Endothelial cell of umbilical vein (primary cell): ENCODE data around the gene MDP1. TPM values are rescaled to one million over a fixed set of nuclear protein-coding genes. Genes with fewer than 3 reads are reported as not detected.

Source experiments
- BruUV-seq: library from RNA; stranded (reverse); fragments of 400-500 nt; replicated peaks from 2 replicates; lab custom pipeline; 2021; lab: Mats Ljungman, UMichigan
- CTCF ChIA-PET: fragments of 300-600, 350-600 bp; sonication (Branson Sonifier 250); formaldehyde crosslinking; loops from one replicate; lab custom pipeline; 2021; ENCODE audit warnings: antibody characterized with exemption, inconsistent platforms; lab: Charles Lee
- POLR2A ChIA-PET: fragments of 300-600, 350-600 bp; sonication (Branson Sonifier 250); formaldehyde crosslinking; loops from one replicate; lab custom pipeline; 2021; ENCODE audit warnings: antibody characterized with exemption, inconsistent platforms; lab: Charles Lee
- DNase-seq: peaks from one replicate; pipeline ENCODE4 v3.0.0-alpha.2; 2011; ENCODE audit warnings: low read depth, low spot score
- FAIRE-seq: peaks from 2 replicates; lab custom pipeline; 2011; peaks lifted over from hg19 to GRCh38; lab: Jason Lieb, UNC
- H2AFZ ChIP-seq: 2 replicates; pipeline ENCODE4 v1.6.0; 2012; ENCODE audit warnings: low read depth, low read length, control low read depth, inconsistent platforms
- H3K27ac ChIP-seq: 2 replicates; pipeline ENCODE4 v1.5.1; 2011; ENCODE audit warnings: low read depth, mild to moderate bottlenecking, control low read depth, low read length, moderate library complexity; ENCODE audit not compliant: insufficient read depth
- H3K27me3 ChIP-seq, 2 experiments: 2 replicates each; pipeline versions ENCODE4 v1.6.0 to v1.6.1; 2011; ENCODE audit warnings: low read length in 2 of 2, mixed read lengths in 1 of 2; ENCODE audit not compliant: control insufficient read depth in 2 of 2, insufficient read depth in 2 of 2
- H3K36me3 ChIP-seq, 2 experiments: 2 replicates in 1 of 2; 3 replicates in 1 of 2; pipeline ENCODE4 v1.5.1; 2011; ENCODE audit warnings: low read length in 2 of 2, mild to moderate bottlenecking in 1 of 2, moderate library complexity in 1 of 2; ENCODE audit not compliant: control insufficient read depth in 2 of 2, insufficient read depth in 2 of 2; ENCODE audit errors: extremely low read depth in 1 of 2
- H3K4me1 ChIP-seq: 3 replicates; pipeline ENCODE4 v1.5.1; 2011; ENCODE audit warnings: mild to moderate bottlenecking, low read length; ENCODE audit not compliant: control insufficient read depth, insufficient read depth; ENCODE audit errors: extremely low read depth
- H3K4me2 ChIP-seq: 2 replicates; pipeline ENCODE4 v1.6.1; 2011; ENCODE audit warnings: low read length, control low read depth, mixed read lengths; ENCODE audit not compliant: insufficient read depth
- H3K4me3 ChIP-seq, 3 experiments: fragments of 200-600 bp in 1 of 3; sonication (generic), shearing (Covaris generic) in 1 of 3; replicated peaks in 1 of 3; 2 replicates each; pipeline ENCODE4 v1.5.1; 2011 to 2016; ENCODE audit warnings: control low read depth in 3 of 3, low read length in 3 of 3, mild to moderate bottlenecking in 2 of 3, inconsistent platforms in 1 of 3, low read depth in 1 of 3, moderate library complexity in 1 of 3; ENCODE audit not compliant: insufficient read depth in 1 of 3
- H3K79me2 ChIP-seq: 2 replicates; pipeline ENCODE4 v1.6.0; 2012; ENCODE audit warnings: low read length, inconsistent platforms; ENCODE audit not compliant: control insufficient read depth, insufficient read depth
- H3K9ac ChIP-seq: replicated peaks from 2 replicates; pipeline ENCODE3; 2011; ENCODE audit warnings: low read length, control low read depth; ENCODE audit not compliant: insufficient read depth; ENCODE audit errors: extremely low read depth
- H3K9me1 ChIP-seq: replicated peaks from 3 replicates; pipeline ENCODE4 v1.6.0; 2011; ENCODE audit warnings: mild to moderate bottlenecking, low read length; ENCODE audit not compliant: control insufficient read depth, insufficient read depth; ENCODE audit errors: extremely low read depth
- H3K9me3 ChIP-seq: replicated peaks from 2 replicates; pipeline ENCODE4 v1.5.1; 2012; ENCODE audit warnings: low read length, inconsistent platforms; ENCODE audit not compliant: control insufficient read depth, insufficient read depth
- H4K20me1 ChIP-seq: replicated peaks from 2 replicates; pipeline ENCODE3; 2011; ENCODE audit warnings: mild to moderate bottlenecking, low read length; ENCODE audit not compliant: control insufficient read depth, insufficient read depth; ENCODE audit errors: extremely low read depth
- CTCF ChIP-seq, 2 donors: IDR thresholded peaks; 1 replicate in 1 of 2; 2 replicates in 1 of 2; pipeline ENCODE4 v1.5.1; 2011; ENCODE audit warnings: low read length in 2 of 2, mild to moderate bottlenecking in 2 of 2, moderate library complexity in 2 of 2, control low read depth in 1 of 2, inconsistent platforms in 1 of 2, low read depth in 1 of 2; ENCODE audit not compliant: insufficient read depth in 1 of 2; ENCODE audit errors: extremely low read depth in 1 of 2
- EZH2 ChIP-seq: IDR thresholded peaks from 2 replicates; pipeline ENCODE4 v1.6.1; 2012; ENCODE audit warnings: borderline replicate concordance, low read depth, mild to moderate bottlenecking, moderate library complexity, low read length, inconsistent platforms; ENCODE audit not compliant: severe bottlenecking
- FOS ChIP-seq: IDR thresholded peaks from 2 replicates; pipeline ENCODE4 v1.6.1; 2011; ENCODE audit warnings: mild to moderate bottlenecking, low read length, moderate library complexity, borderline replicate concordance; ENCODE audit not compliant: insufficient read depth
- GATA2 ChIP-seq: IDR thresholded peaks from 2 replicates; pipeline ENCODE4 v1.7.0; 2011; ENCODE audit warnings: low read depth, mild to moderate bottlenecking, moderate library complexity, mixed read lengths, low read length; ENCODE audit not compliant: insufficient read length, insufficient read depth
- JUN ChIP-seq: IDR thresholded peaks from 2 replicates; pipeline ENCODE4 v1.6.1; 2011; ENCODE audit warnings: borderline replicate concordance, low read depth; ENCODE audit not compliant: insufficient read length, insufficient read depth
- MAX ChIP-seq: IDR thresholded peaks from 2 replicates; pipeline ENCODE4 v1.6.1; 2011; ENCODE audit not compliant: insufficient read depth, insufficient read length
- MYC ChIP-seq: IDR thresholded peaks from one replicate; pipeline ENCODE4 v1.6.1; 2011; ENCODE audit warnings: mild to moderate bottlenecking, low read depth, low read length
- POLR2A ChIP-seq: IDR thresholded peaks from 2 replicates; pipeline ENCODE4 v1.6.1; 2012; ENCODE audit warnings: low read depth, mild to moderate bottlenecking, control low read depth, low read length
- POLR2AphosphoS5 ChIP-seq: IDR thresholded peaks from 2 replicates; pipeline ENCODE4 v1.6.1; 2012; ENCODE audit warnings: low read depth, mild to moderate bottlenecking, control low read depth, low read length, moderate library complexity; ENCODE audit not compliant: insufficient read depth
- dilution Hi-C: fragments of 300-500 bp; cut with MboI; formaldehyde crosslinking; loops from one replicate; pipeline ENCODE4 v1.15.0; 2019; ENCODE audit warnings: low sequenced_read_pairs; ENCODE audit not compliant: extremely low pct_ligation_motif_present
- intact Hi-C: fragments of 100-400 bp; cut with micrococcal nuclease; formaldehyde crosslinking; loops from one replicate; pipeline ENCODE4 v1.10.0; 2022
- polyA plus RNA-seq, 4 experiments: library from polyadenylated mRNA; depleted of rRNA in 3 of 4; stranded (reverse) in 3 of 4; unstranded in 1 of 4; fragments of >200 nt; gene quantifications; 2 replicates each; pipeline versions ENCODE4 v1.2.1 to v1.2.3, GENCODE V29; 2011 to 2012; ENCODE audit warnings: missing spikeins in 1 of 4
- total RNA-seq: library from RNA; stranded (reverse); gene quantifications from 2 replicates; pipeline ENCODE4 v1.2.3, GENCODE V29; 2021

The MDP1 gene
- total and polyA plus RNA-seq, 2 donors (not counting 3 experiments of a cell fraction or from before 2014, with no cell fraction given), result 8.1 to 22.7 TPM

- no peaks in the 10 kb centered on the region for H3K4me1 ChIP-seq
- no peak overlapping the region for H3K4me3 ChIP-seq
- no peaks in the 10 kb centered on the region for H3K79me2 ChIP-seq
- no peaks in the 10 kb centered on the region for H3K9me3 ChIP-seq
- H3K27me3 ChIP-seq, result no peaks in the 10 kb centered on the region
- FAIRE-seq (no peak), DNase-seq (no peak)
- ChIA-PET POLR2A (no interaction called here), CTCF (interaction anchor here (0.8 to 1.6 kb wide), 3 partner anchors 16 kb away, joined by 3 to 4 read pairs (median 3); partner anchors contain the start of gene TINF2)
- H4K20me1 ChIP-seq, result no peaks in the 10 kb centered on the region
- intact Hi-C loops, result no loop called here
- no peak overlapping the region for H3K9ac ChIP-seq
- H3K27ac ChIP-seq, result no peak overlapping the region
- no peak overlapping the region for H3K4me2 ChIP-seq
- H2AFZ ChIP-seq, result no peak overlapping the region
- no peaks in the 10 kb centered on the region for H3K9me1 ChIP-seq
- dilution Hi-C loops, result no loop called here
- H3K36me3 ChIP-seq, result peaks cover 0 to 3% of the 10 kb centered on the region in 2 experiments
- TF ChIP-seq FOS, result no peak
- no peak for TF ChIP-seq GATA2
- no peak for TF ChIP-seq MYC
- no TSS peak for BruUV-seq
Measured at GRCh38 chr14:24258548-24259265, 42.8 kb upstream of the MDP1 start.

- H4K20me1 ChIP-seq, result no peaks in the 10 kb centered on the region
- H3K9me3 ChIP-seq, result no peaks in the 10 kb centered on the region
- dilution Hi-C loops, result no loop called here
- no peaks in the 10 kb centered on the region for H3K4me1 ChIP-seq
- no peak overlapping the region for H2AFZ ChIP-seq
- H3K27me3 ChIP-seq, result no peaks in the 10 kb centered on the region
- FAIRE-seq (no peak), DNase-seq (no peak)
- no TSS peak for BruUV-seq
- H3K27ac ChIP-seq, result no peak overlapping the region
- intact Hi-C loops, result no loop called here
- H3K36me3 ChIP-seq, result peaks cover 0 to 3% of the 10 kb centered on the region in 2 experiments
- H3K9me1 ChIP-seq, result no peaks in the 10 kb centered on the region
- ChIA-PET POLR2A (no interaction called here), CTCF (interaction anchor here (0.8 to 1.6 kb wide), 3 partner anchors 15 to 50 kb away, joined by 3 to 4 read pairs (median 3); partner anchors contain the start of genes CIDEB and TINF2)
- no peak for TF ChIP-seq MYC
- TF ChIP-seq POLR2A, result no peak
- TF ChIP-seq CTCF (IDR thresholded peaks at IDR 0.05; ENCODE audit: extremely low read depth in 1 of 2, insufficient read depth in 1 of 2, low read depth in 1 of 2, low read length in 2 of 2), result no peak
- no peak for TF ChIP-seq FOS
- no peak for TF ChIP-seq POLR2AphosphoS5
- no peak for TF ChIP-seq JUN
- no peak for TF ChIP-seq GATA2
- TF ChIP-seq EZH2, result no peak
- TF ChIP-seq MAX, result no peak
- no peak overlapping the region for H3K4me2 ChIP-seq
- H3K4me3 ChIP-seq, result no peak overlapping the region
- H3K9ac ChIP-seq, result no peak overlapping the region
- H3K79me2 ChIP-seq, result no peaks in the 10 kb centered on the region
Measured at GRCh38 chr14:24258119-24258518, 42.3 kb upstream of the MDP1 start.
